ENCODE measurements around the gene AKIRIN1. TPM values are rescaled to one million over a fixed set of nuclear protein-coding genes. Genes with fewer than 3 reads are reported as not detected.
"Not testable (repeated sequence)": the region's sequence is repeated elsewhere in the genome, so short reads cannot be mapped to it uniquely, and the experiment has no call there.

Gene AKIRIN1
- total RNA-seq, 2 experiments from 2014 or later, result 51.2 to 53.8 TPM

DNA sequence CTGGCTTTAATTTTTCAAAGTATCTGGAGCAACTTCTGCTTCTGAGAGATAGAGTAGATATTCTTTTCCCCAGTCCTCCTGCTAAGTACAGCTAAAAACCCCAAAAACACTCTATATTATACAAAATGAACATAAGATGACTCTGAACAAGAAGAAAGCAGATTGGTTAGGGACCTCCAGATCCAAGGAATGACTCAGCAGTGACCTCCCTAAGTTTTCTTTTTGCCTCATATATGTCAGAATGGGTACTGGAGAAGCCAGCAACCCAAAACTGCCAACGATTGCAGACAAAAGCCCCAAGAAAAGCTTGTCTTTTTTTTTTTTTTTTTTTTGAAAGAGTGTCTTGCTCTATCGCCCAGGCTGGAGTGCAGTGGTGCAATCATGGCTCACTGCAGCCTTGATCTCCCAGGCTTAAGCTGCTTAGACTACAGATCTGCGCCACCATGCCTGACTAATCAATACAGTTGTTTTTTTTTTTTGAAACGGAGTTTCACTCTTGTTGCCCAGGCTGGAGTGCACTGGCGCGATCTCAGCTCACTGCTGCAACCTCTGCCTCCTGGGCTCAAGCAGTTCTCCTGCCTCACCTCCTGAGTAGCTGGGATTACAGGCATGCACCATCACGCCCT lies 57.8 kb downstream of the AKIRIN1 start:
- POLR2A ChIA-PET, result no interaction called here
- Mint-ChIP-seq H3K4me3 (no peak overlapping the region), H3K27me3 (ENCODE audit: low read depth) (no peaks in the 10 kb centered on the region), H3K9me3 (ENCODE audit: insufficient read depth) (no peaks in the 10 kb centered on the region), H3K4me1 (ENCODE audit: low read depth) (peaks cover 5% of the 10 kb centered on the region), H3K27ac (no peak overlapping the region), H3K36me3 (ENCODE audit: low read depth) (no peaks in the 10 kb centered on the region)
- CTCF ChIA-PET, result no interaction called here
- DNase-seq (no peak), ATAC-seq (no peak)

DNA sequence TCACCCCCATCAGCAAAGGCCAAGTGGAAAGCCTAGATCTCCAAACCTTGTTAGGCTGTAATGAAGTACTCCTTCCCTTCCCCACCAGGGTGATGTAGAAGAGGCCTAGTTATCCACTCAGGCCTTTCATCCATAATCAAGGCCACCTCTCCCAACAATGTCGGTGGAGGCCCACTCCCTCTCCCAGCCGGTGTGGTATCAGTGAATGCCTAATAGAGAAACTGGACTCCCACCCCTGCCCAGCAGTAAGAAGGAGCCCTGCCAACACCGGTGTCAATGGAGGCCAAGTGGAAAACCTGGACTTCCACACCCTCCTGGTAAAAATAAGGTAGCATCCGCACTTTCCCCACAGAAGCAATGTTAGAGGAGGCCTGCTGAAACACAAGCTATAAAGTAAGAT lies 58.9 kb downstream of the AKIRIN1 start:
- H3K27ac Mint-ChIP-seq, result no peak overlapping the region
- CTCF ChIA-PET, result interaction anchor here (1.4 kb wide), 1 partner anchor 44 kb away, joined by 4 read pairs; no protein-coding TSS in a partner anchor
- no peaks in the 10 kb centered on the region for H3K27me3 Mint-ChIP-seq (ENCODE audit: low read depth)

DNA sequence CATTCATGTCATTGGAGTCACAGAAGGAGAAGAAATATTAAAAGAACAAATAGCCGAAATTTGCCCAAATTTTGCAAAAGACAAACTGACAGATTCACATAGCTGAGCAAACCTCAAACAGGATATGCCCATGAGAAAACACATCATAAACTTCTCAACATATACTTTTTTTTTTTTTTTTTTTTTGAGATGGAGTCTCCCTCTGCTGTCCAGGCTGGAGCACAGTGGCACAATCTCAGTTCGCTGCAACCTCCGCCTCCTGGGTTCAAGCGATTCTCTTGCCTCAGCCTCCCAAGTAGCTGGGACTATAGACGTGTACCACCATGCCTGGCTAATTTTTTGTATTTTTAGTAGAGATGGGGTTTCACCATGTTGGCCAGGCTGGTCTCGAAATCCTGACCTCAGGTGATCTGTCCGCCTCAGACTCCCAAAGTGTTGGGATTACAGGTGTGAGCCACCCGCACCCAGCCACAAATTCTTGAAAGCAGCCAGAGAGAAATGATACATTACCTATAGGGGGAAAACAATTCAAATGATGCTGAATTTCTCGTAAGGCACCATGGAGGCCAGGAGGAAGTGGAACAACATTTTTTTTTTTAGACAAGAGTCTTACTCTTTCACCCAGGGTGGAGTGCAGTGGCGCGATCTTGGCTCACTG lies 60.2 kb downstream of the AKIRIN1 start:
- POLR2A ChIA-PET; H3K4me1 Mint-ChIP-seq (ENCODE audit: low read depth); H3K36me3 Mint-ChIP-seq (ENCODE audit: low read depth); DNase-seq; H3K27me3 Mint-ChIP-seq (ENCODE audit: low read depth); H3K27ac Mint-ChIP-seq; ATAC-seq; H3K4me3 Mint-ChIP-seq; H3K9me3 Mint-ChIP-seq (ENCODE audit: insufficient read depth): not testable (repeated sequence)
- CTCF ChIA-PET, result interaction anchor here (1.4 kb wide), 1 partner anchor 46 kb away, joined by 4 read pairs; no protein-coding TSS in a partner anchor

More for the DNA sequence above, 58.9 kb downstream of the AKIRIN1 start:
- no peaks in the 10 kb centered on the region for H3K36me3 Mint-ChIP-seq (ENCODE audit: low read depth)
- H3K9me3 Mint-ChIP-seq (ENCODE audit: insufficient read depth), result no peaks in the 10 kb centered on the region
- DNase-seq (no peak), ATAC-seq (no peak)
- peaks cover 5% of the 10 kb centered on the region for H3K4me1 Mint-ChIP-seq (ENCODE audit: low read depth)
- POLR2A ChIA-PET, result no interaction called here
- H3K4me3 Mint-ChIP-seq, result no peak overlapping the region

DNA sequence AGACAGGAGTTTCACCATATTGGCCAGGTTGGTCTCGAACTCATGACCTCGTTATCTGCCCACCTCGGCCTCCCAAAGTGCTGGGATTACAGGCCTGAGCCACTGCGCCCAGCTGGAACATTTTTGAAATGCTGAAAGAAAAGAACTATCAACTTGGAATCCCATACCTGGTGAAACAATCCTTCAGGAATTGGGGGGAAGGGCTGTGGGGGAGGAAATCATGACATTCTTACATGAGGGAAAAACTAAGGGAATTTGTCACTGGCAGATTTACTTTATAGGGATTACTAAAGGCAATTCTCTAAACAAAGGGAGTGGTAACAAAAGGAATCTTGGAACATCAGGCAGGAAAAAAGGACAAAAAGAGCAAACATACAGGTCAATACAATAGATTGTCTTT lies 60.9 kb downstream of the AKIRIN1 start:
- CTCF ChIA-PET, result no interaction called here
- DNase-seq (no peak), ATAC-seq (no peak)
- POLR2A ChIA-PET, result no interaction called here
- Mint-ChIP-seq H3K27ac (no peak overlapping the region), H3K4me3 (no peak overlapping the region), H3K9me3 (ENCODE audit: insufficient read depth) (no peaks in the 10 kb centered on the region), H3K4me1 (ENCODE audit: low read depth) (peaks cover 5% of the 10 kb centered on the region), H3K36me3 (ENCODE audit: low read depth) (no peaks in the 10 kb centered on the region), H3K27me3 (ENCODE audit: low read depth) (no peaks in the 10 kb centered on the region)

DNA sequence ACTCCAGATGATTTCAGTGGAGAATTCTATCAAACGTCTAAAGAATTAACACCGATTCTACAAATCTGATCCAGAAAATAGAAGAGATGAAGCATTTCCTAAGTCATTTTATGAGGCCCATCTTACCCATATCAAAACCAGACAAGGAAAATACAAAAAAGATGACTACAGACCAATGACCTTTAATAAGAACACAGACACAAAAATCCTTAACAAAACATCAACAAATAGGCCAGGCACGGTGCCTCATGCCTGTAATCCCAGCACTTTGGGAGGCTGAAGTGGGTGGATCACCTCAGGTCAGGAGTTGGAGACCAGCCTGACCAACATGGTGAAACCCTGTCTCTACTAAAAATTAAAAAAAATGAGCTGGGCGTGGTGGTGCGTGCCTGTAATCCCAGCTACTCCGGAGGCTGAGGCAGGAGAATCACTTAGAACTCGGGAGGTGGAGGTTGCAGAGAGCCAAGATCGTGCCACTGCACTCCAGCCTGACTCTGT lies 64.2 kb downstream of the AKIRIN1 start:
- CTCF ChIA-PET; H3K27ac Mint-ChIP-seq; H3K36me3 Mint-ChIP-seq (ENCODE audit: low read depth); ATAC-seq; H3K4me3 Mint-ChIP-seq; H3K9me3 Mint-ChIP-seq (ENCODE audit: insufficient read depth); H3K27me3 Mint-ChIP-seq (ENCODE audit: low read depth); DNase-seq; POLR2A ChIA-PET; H3K4me1 Mint-ChIP-seq (ENCODE audit: low read depth): not testable (repeated sequence)

Other genes starting within 250 kb of the AKIRIN1 start
- 10 to 100 TPM; 14.3 to 14.9 TPM for gene RRAGC, start 131.5 kb upstream of the AKIRIN1 start, total RNA-seq
- gene MYCBP, start 117.9 kb upstream of the AKIRIN1 start, total RNA-seq, result 10 to 100 TPM; 52.7 to 61.1 TPM
- gene GJA9, start 109.7 kb upstream of the AKIRIN1 start, total RNA-seq, result not detected
- not detected for gene RHBDL2, start 49.4 kb upstream of the AKIRIN1 start, total RNA-seq
- gene NDUFS5, start 35.1 kb downstream of the AKIRIN1 start, total RNA-seq, result 100 to 1,000 TPM; 134 to 138 TPM
- 100 to 1,000 TPM; 353 to 366 TPM for gene MACF1, start 213.4 kb downstream of the AKIRIN1 start, total RNA-seq

Measured in activated CD8-positive, alpha-beta T cell treated with anti-CD3 and anti-CD28 coated beads, Interleukin-2, amount 10 ng/mL, durations not matched to agents 7 days and 5 days (primary cell).